PC-9 (cell line): ENCODE measurements around the gene PINLYP. TPM values are rescaled to one million over a fixed set of nuclear protein-coding genes. Genes with fewer than 3 reads are reported as not detected.
A peak's percentile ranks its signal among the peaks of the same experiment; 100 is the strongest.

Source experiments
- BruUV-seq: library from RNA; stranded (reverse); fragments of 400-500 nt; replicated peaks from 2 replicates; lab custom pipeline; 2021; lab: Mats Ljungman, UMichigan
- CTCF ChIA-PET: fragments of 300-600 bp; sonication (Branson Sonifier 250); formaldehyde crosslinking; loops from one replicate; lab custom pipeline; 2022; ENCODE audit warnings: antibody characterized with exemption; lab: Charles Lee
- POLR2A ChIA-PET: fragments of 300-600 bp; sonication (Branson Sonifier 250); formaldehyde crosslinking; loops from one replicate; lab custom pipeline; 2022; ENCODE audit warnings: antibody characterized with exemption; ENCODE audit not compliant: unreplicated experiment; lab: Charles Lee
- DNase-seq, 2 experiments: peaks; one replicate each; pipeline versions ENCODE4 v3.0.0 to v3.0.0-alpha.2; 2015 to 2022; ENCODE audit warnings: mixed read lengths in 1 of 2
- H2AFZ ChIP-seq: fragments of 200-600 bp; sonication (generic); 2 replicates; pipeline ENCODE4 v1.8.1; 2017; ENCODE audit warnings: antibody characterized with exemption
- H3F3A ChIP-seq: fragments of 200-600 bp; sonication (generic); 2 replicates; pipeline ENCODE4 v1.8.1; 2017; ENCODE audit warnings: antibody characterized with exemption, mild to moderate bottlenecking, low read depth; ENCODE audit not compliant: insufficient read depth
- H3K27ac ChIP-seq: fragments of 200-600 bp; sonication (generic); 2 replicates; pipeline ENCODE4 v1.6.1; 2016; ENCODE audit warnings: mixed run types
- H3K27me3 ChIP-seq: fragments of 200-600 bp; sonication (generic); 2 replicates; pipeline ENCODE4 v1.6.1; 2016; ENCODE audit warnings: low read depth, mixed run types; ENCODE audit not compliant: insufficient read depth
- H3K36me3 ChIP-seq: fragments of 200-600 bp; sonication (generic); 2 replicates; pipeline ENCODE4 v1.6.1; 2016; ENCODE audit warnings: low read depth, mixed run types
- H3K4me1 ChIP-seq: fragments of 200-600 bp; sonication (generic); replicated peaks from 2 replicates; pipeline ENCODE4 v1.6.1; 2016; ENCODE audit warnings: mixed run types; ENCODE audit not compliant: insufficient read depth
- H3K4me2 ChIP-seq: fragments of 200-600 bp; sonication (generic); 2 replicates; pipeline ENCODE4 v1.6.1; 2017; ENCODE audit warnings: mixed run types
- H3K4me3 ChIP-seq: fragments of 200-600 bp; sonication (generic); 2 replicates; pipeline ENCODE4 v1.6.1; 2016; ENCODE audit warnings: mixed run types
- H3K79me2 ChIP-seq: fragments of 200-600 bp; sonication (generic); 2 replicates; pipeline ENCODE4 v1.6.1; 2017; ENCODE audit warnings: low read depth, mixed run types
- H3K9me2 ChIP-seq: fragments of 200-600 bp; sonication (generic); 2 replicates; pipeline ENCODE4 v1.8.1; 2017; ENCODE audit warnings: mild to moderate bottlenecking; ENCODE audit not compliant: insufficient read depth
- H3K9me3 ChIP-seq: fragments of 200-600 bp; sonication (generic); 2 replicates; pipeline ENCODE4 v1.8.1; 2016; ENCODE audit warnings: low read depth; ENCODE audit not compliant: insufficient read depth
- H4K20me1 ChIP-seq: fragments of 200-600 bp; sonication (generic); 2 replicates; pipeline ENCODE4 v1.8.1; 2017; ENCODE audit not compliant: insufficient read depth
- EZH2 ChIP-seq: fragments of 200-600 bp; sonication (generic); IDR thresholded peaks from 2 replicates; pipeline ENCODE4 v1.8.0; 2017; ENCODE audit warnings: antibody characterized with exemption, low read depth
- intact Hi-C: fragments of 100-400 bp; cut with micrococcal nuclease; formaldehyde crosslinking; loops from one replicate; pipeline ENCODE4 v1.10.0; 2022; ENCODE audit not compliant: unreplicated experiment
- total RNA-seq: library from RNA; stranded (reverse); gene quantifications from 2 replicates; pipeline ENCODE4 v1.2.3, GENCODE V29; 2021
- TF ChIP-seq, protein P1 (sequence below): fragments of 200-600 bp; sonication (generic); conservative IDR thresholded peaks from 2 replicates; pipeline ENCODE4 v1.6.1; 2017; ENCODE audit warnings: mixed run types, antibody characterized with exemption, mild to moderate bottlenecking, moderate library complexity

Gene PINLYP
- total RNA-seq, 1 experiment from 2014 or later, result 2.0 TPM

DNA sequence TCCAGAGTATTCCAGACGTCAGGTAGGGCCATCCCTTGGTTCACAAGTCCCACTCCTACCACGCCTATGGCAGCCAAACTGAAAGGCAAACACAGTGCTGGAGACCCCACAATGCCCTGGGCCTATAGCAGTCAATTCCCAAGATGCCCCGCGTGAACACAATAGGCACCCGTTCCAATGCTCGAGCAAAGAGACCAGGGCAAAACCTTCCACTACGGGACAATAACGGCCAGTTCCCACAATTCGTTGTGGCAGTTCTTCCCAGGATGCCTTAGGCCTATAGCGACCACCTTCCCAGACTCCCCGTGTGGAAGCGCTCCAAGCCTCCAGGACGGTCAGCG, 43.3 kb downstream of the PINLYP start:
- Histone ChIP-seq H3K27me3 (no peaks in the 10 kb centered on the region), H2AFZ (peak overlapping the region; percentile 89), H3K27ac (peak overlapping the region; percentile 54), H3K9me3 (no peaks in the 10 kb centered on the region), H3K4me1 (peaks cover 9% of the 10 kb centered on the region), H3K4me3 (peak overlapping the region; percentile 65), H3K4me2 (peak overlapping the region; percentile 97), H3K9me2 (no peaks in the 10 kb centered on the region), H4K20me1 (no peaks in the 10 kb centered on the region), H3K36me3 (no peaks in the 10 kb centered on the region), H3K79me2 (peaks cover 31% of the 10 kb centered on the region), H3F3A (peaks cover 21% of the 10 kb centered on the region; the same call in 1 of the 2 replicates)
- CTCF ChIA-PET, result interaction anchor here (0.7 kb wide), 1 partner anchor 187 kb away, joined by 19 read pairs; no protein-coding TSS in a partner anchor
- TF ChIP-seq, protein P1, sequence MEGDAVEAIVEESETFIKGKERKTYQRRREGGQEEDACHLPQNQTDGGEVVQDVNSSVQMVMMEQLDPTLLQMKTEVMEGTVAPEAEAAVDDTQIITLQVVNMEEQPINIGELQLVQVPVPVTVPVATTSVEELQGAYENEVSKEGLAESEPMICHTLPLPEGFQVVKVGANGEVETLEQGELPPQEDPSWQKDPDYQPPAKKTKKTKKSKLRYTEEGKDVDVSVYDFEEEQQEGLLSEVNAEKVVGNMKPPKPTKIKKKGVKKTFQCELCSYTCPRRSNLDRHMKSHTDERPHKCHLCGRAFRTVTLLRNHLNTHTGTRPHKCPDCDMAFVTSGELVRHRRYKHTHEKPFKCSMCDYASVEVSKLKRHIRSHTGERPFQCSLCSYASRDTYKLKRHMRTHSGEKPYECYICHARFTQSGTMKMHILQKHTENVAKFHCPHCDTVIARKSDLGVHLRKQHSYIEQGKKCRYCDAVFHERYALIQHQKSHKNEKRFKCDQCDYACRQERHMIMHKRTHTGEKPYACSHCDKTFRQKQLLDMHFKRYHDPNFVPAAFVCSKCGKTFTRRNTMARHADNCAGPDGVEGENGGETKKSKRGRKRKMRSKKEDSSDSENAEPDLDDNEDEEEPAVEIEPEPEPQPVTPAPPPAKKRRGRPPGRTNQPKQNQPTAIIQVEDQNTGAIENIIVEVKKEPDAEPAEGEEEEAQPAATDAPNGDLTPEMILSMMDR, result no peak
- no peak for TF ChIP-seq EZH2
- TSS peak; percentile 85 for BruUV-seq
- intact Hi-C loops, result loop anchor here (2.0 kb wide), 1 partner anchor 22 kb away; the partner anchor contains the start of genes IRGQ and ZNF576
- no peak for DNase-seq
- POLR2A ChIA-PET, result no interaction called here

DNA sequence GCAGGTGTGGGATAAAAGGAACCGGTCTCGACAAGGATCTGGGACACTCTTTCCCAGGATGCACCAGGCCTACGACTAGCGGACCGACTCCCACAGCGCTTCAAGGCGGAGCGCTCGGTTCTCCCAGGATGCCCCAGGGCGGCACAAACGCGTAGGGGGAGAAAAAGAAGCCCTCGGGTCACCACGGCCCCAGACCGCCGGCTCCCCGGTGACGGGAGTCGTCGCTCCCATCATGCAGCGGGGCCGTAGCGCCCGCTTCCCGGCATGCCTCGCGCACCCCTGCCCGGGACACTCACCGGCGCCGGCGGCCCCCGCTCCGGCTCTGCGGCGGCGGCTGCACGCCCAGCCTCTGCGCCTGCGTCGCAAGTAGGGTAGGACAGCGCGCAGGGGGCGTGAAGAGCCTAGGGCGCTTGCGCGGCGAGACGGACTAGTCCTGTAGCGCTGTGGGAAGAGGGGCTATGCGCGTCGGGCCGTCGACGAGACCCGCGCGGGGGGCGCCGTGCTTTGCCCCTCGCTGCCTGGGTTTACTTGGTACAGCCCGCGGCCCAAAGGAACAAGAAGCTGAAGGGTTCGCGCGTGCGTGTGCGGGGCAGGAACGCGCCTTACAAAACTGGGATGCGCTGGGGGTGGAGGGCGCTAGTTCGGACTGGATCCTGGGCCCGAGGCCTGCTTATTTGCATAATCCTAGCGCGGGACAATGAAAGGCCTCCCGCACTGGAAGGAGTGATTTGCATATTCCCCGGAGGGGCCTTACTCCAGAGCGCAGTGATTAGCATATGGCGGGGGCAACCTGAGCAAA, 43.9 kb downstream of the PINLYP start, which contains the start of gene ZNF428:
Gene ZNF428 (minus strand): TSS at position 368 of the 799 bp plus-strand sequence. CDS start 5,325 bp downstream, outside the sequence.
- no peaks in the 10 kb centered on the region for H3K27me3 ChIP-seq
- peak; percentile 64 to 84 for DNase-seq
- H3K79me2 ChIP-seq, result peaks cover 31% of the 10 kb centered on the region
- H4K20me1 ChIP-seq, result no peaks in the 10 kb centered on the region
- ChIA-PET POLR2A (no interaction called here), CTCF (no interaction called here)
- peak within 1 kb of the TSS; percentile 65 for H3K4me3 ChIP-seq
- H3K4me1 ChIP-seq, result peaks cover 9% of the 10 kb centered on the region
- no TSS peak for BruUV-seq
- intact Hi-C loops, result loop anchor here (2.0 kb wide), 1 partner anchor 23 kb away; the partner anchor contains the start of genes IRGQ and ZNF576
- no peaks in the 10 kb centered on the region for H3K36me3 ChIP-seq
- TF ChIP-seq EZH2, result no peak
- TF ChIP-seq, protein P1, result no peak
- H3K9me3 ChIP-seq, result no peaks in the 10 kb centered on the region
- H3K4me2 ChIP-seq, result peak within 1 kb of the TSS; percentile 97
- H3K9me2 ChIP-seq, result no peaks in the 10 kb centered on the region
- peak within 1 kb of the TSS; percentile 89 for H2AFZ ChIP-seq
- peak within 1 kb of the TSS; percentile 54 for H3K27ac ChIP-seq
- peaks cover 25% of the 10 kb centered on the region; the same call in 1 of the 2 replicates for H3F3A ChIP-seq

DNA sequence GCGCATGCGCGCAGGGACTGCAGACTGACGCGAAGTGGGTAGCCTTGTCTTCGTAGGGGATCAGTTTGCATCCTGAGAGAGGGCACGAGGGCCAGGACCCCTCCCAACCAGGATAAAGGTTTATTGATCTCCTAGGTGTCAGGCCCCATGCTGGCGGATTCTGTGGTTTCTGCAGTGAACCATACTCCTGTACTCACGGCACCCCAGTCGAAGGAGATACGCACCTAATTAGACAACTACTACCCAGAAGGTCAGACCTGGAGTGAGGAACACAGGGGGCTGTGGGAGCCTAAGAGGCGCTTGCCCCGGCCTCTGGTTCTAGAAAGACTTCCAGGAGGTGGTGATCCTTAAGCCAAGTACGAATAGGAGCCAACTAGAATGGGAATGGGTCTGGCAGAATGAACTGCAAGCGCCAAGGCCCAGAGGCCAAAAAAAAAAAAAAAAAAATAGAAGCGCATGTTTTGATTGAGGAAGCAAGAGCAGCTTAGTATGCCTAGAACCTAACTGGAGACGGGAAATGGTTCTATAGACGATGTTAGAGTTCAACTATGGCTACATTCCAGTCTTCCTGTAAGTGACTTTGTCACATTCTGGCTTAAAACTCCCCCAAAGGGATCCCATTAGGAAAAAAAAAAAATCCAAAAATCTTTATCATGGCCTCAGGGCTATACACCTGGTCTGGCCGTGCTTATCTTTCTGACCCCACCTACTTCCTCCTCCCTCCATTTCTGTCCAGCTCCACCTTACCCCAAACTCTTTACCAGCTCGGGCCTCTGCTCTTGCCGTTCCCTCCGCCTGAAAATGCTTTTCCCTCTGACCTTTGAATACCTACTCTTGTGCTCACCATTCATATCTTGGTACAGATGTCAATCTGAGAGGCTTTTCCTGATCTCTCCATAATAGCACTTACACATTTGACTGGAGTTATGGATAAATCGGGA, 44.7 kb downstream of the PINLYP start:
- no peaks in the 10 kb centered on the region for H3K36me3 ChIP-seq
- no peaks in the 10 kb centered on the region for H3K9me3 ChIP-seq
- H3F3A ChIP-seq, result peaks cover 28% of the 10 kb centered on the region; the same call in 1 of the 2 replicates
- peaks cover 27% of the 10 kb centered on the region for H3K79me2 ChIP-seq
- peak overlapping the region; percentile 97 for H3K4me2 ChIP-seq
- peaks cover 9% of the 10 kb centered on the region for H3K4me1 ChIP-seq
- TF ChIP-seq, protein P1, result no peak
- no peak for TF ChIP-seq EZH2
- POLR2A ChIA-PET, result interaction anchor here (0.6 to 0.7 kb wide), 3 partner anchors 16 to 804 kb away, joined by 6 to 9 read pairs (median 7); no protein-coding TSS in a partner anchor
- H2AFZ ChIP-seq, result peak overlapping the region; percentile 89
- CTCF ChIA-PET, result no interaction called here
- no peaks in the 10 kb centered on the region for H3K9me2 ChIP-seq
- intact Hi-C loops, result no loop called here
- peak overlapping the region; percentile 54 for H3K27ac ChIP-seq
- no peak for DNase-seq
- peak overlapping the region; percentile 65 for H3K4me3 ChIP-seq
- BruUV-seq, result TSS peak; percentile 89
- no peaks in the 10 kb centered on the region for H4K20me1 ChIP-seq
- H3K27me3 ChIP-seq, result no peaks in the 10 kb centered on the region
